Liver (tissue), 9 donors: ENCODE data around the gene KIAA1217. TPM values are rescaled to one million over a fixed set of nuclear protein-coding genes. Genes with fewer than 3 reads are reported as not detected.

Experiments
- DNase-seq: peaks from one replicate; pipeline ENCODE4 v3.0.0-alpha.2; 2017; ENCODE audit warnings: low spot score
- H3K27ac ChIP-seq, 2 donors: one replicate each; pipeline ENCODE4 v1.7.0; 2013; ENCODE audit warnings: inconsistent platforms in 2 of 2, low read length in 2 of 2, control low read depth in 1 of 2, low read depth in 1 of 2, mild to moderate bottlenecking in 1 of 2
- H3K27me3 ChIP-seq, 4 donors: one replicate each; pipeline versions ENCODE4 v1.6.1 to v1.7.0; 2013; ENCODE audit warnings: low read length in 3 of 4, inconsistent platforms in 1 of 4, mild to moderate bottlenecking in 1 of 4, moderate library complexity in 1 of 4; ENCODE audit not compliant: control insufficient read depth in 4 of 4, insufficient read depth in 4 of 4
- H3K36me3 ChIP-seq, 4 donors: one replicate each; pipeline versions ENCODE4 v1.6.1 to v1.7.0; 2013; ENCODE audit warnings: low read length in 3 of 4, mild to moderate bottlenecking in 3 of 4, low read depth in 1 of 4, moderate library complexity in 1 of 4; ENCODE audit not compliant: control insufficient read depth in 4 of 4, insufficient read depth in 3 of 4
- H3K4me1 ChIP-seq, 4 donors: one replicate each; pipeline versions ENCODE4 v1.6.1 to v1.7.0; 2013; ENCODE audit warnings: low read length in 3 of 4, mild to moderate bottlenecking in 3 of 4, moderate library complexity in 1 of 4; ENCODE audit not compliant: control insufficient read depth in 4 of 4, insufficient read depth in 4 of 4
- H3K4me3 ChIP-seq, 3 donors: one replicate each; pipeline versions ENCODE4 v1.6.1 to v1.7.0; 2013; ENCODE audit warnings: low read length in 3 of 3, control low read depth in 1 of 3, low read depth in 1 of 3, mild to moderate bottlenecking in 1 of 3
- H3K9ac ChIP-seq, 2 donors: one replicate each; pipeline ENCODE4 v1.7.0; 2013; ENCODE audit warnings: low read length in 2 of 2, mild to moderate bottlenecking in 2 of 2, moderate library complexity in 2 of 2, control low read depth in 1 of 2, low read depth in 1 of 2
- H3K9me3 ChIP-seq, 4 donors: one replicate each; pipeline versions ENCODE4 v1.6.1 to v1.7.0; 2013; ENCODE audit warnings: low read length in 3 of 4; ENCODE audit not compliant: control insufficient read depth in 4 of 4
- EGR1 ChIP-seq, 2 donors: IDR thresholded peaks; 2 replicates each; pipeline ENCODE4 v1.6.1; 2016 to 2018; ENCODE audit warnings: antibody characterized with exemption in 2 of 2, low read depth in 2 of 2
- FOXA1 ChIP-seq: IDR thresholded peaks from 2 replicates; pipeline ENCODE4 v1.6.1; 2016; ENCODE audit warnings: antibody characterized with exemption
- FOXA2 ChIP-seq: IDR thresholded peaks from 2 replicates; pipeline ENCODE4 v1.6.1; 2016; ENCODE audit warnings: antibody characterized with exemption
- HNF4G ChIP-seq: IDR thresholded peaks from 2 replicates; pipeline ENCODE4 v1.6.1; 2016; ENCODE audit warnings: antibody characterized with exemption
- JUND ChIP-seq, 2 donors: IDR thresholded peaks; 2 replicates each; pipeline ENCODE4 v1.6.1; 2016; ENCODE audit warnings: antibody characterized with exemption in 2 of 2
- NR2F2 ChIP-seq: IDR thresholded peaks from 2 replicates; pipeline ENCODE4 v1.6.1; 2016; ENCODE audit warnings: antibody characterized with exemption
- RAD21 ChIP-seq, 2 donors: IDR thresholded peaks; 2 replicates each; pipeline ENCODE4 v1.6.1; 2016; ENCODE audit warnings: antibody characterized with exemption in 2 of 2, mild to moderate bottlenecking in 2 of 2
- RXRA ChIP-seq, 2 donors: IDR thresholded peaks; 2 replicates each; pipeline ENCODE4 v1.6.1; 2017 to 2018; ENCODE audit warnings: antibody characterized with exemption in 2 of 2, mild to moderate bottlenecking in 1 of 2
- TAF1 ChIP-seq: conservative IDR thresholded peaks from 2 replicates; pipeline ENCODE4 v1.6.1; 2016; ENCODE audit warnings: antibody characterized with exemption, mild to moderate bottlenecking
- WGBS: extraction: QIAGEN DNeasy Blood & Tissue Kit; methylation state at CpG from one replicate; pipeline ENCODE4 v1.1.7; 2013; 5-methylcytosine and 5-hydroxymethylcytosine counted together
- polyA plus RNA-seq, 2 donors: library from polyadenylated mRNA; stranded (reverse) in 1 of 2; unstranded in 1 of 2; fragments of 200-250 nt in 1 of 2; fragments of >200 nt in 1 of 2; fragmentation: Nextera tagmentation in 1 of 2; extraction: Ambion mirVana in 1 of 2; gene quantifications; one replicate each; pipeline versions ENCODE4 v1.2.1 to v1.2.3, GENCODE V29; 2013 to 2015
- total RNA-seq, 2 donors: library from RNA; depleted of rRNA; stranded (reverse); fragments of >200 nt; gene quantifications; one replicate each; pipeline ENCODE4 v1.2.3, GENCODE V29; 2014
- TF ChIP-seq, protein P1 (sequence below): IDR thresholded peaks from 2 replicates; pipeline ENCODE4 v1.6.1; 2016; ENCODE audit warnings: antibody characterized with exemption, mild to moderate bottlenecking
- TF ChIP-seq, protein P2 (sequence below): IDR thresholded peaks from 2 replicates; pipeline ENCODE4 v1.6.1; 2016; ENCODE audit warnings: antibody characterized with exemption
- TF ChIP-seq, protein P3 (sequence below): IDR thresholded peaks from 2 replicates; pipeline ENCODE4 v1.6.1; 2016; ENCODE audit warnings: antibody characterized with exemption
- TF ChIP-seq, protein P4 (sequence below): IDR thresholded peaks from 2 replicates; pipeline ENCODE4 v1.6.1; 2016; ENCODE audit warnings: antibody characterized with exemption
- donor health status: healthy.
- donor health status: healthy.
- donor health status: healthy.
- donor health status: healthy.
- donor health status: healthy.

Gene KIAA1217
- total and polyA plus RNA-seq, 4 donors: 4.5 to 12.8 (median 6.8) TPM

DNA sequence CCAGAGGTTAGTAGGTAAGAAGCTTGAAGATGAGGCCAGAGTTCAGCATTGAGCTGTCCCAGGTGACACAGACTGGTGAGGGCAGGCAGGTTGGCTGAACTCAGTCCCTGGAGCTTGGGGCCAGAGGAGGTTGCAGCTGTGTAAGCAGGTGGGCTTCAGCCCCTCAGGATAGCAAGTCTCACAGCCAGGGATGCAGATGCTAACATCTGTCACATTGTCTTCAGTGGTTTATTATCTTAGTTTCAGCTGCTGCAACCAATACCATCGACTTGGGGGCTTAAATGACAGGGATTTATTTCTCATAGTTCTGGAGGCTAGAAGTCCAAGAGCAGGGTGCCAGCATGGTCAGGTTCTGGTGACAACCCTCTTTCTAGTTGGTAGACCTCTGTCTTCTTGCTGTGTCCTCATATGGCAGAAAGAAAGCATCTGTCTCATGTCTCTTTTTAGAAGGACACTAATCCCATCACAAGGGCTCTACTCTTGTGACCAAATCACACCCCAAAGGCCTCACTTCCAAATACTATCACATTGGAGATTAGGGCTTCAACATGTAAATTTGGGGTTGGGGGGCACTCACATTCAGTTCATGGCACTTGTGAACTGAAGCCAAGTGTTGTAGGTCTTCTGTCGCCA lies 146.2 kb downstream of the KIAA1217 start:
- DNase-seq: no peak
- H3K4me3 ChIP-seq: no peak overlapping the region
- H3K27me3 ChIP-seq: no peaks in the 10 kb centered on the region
- no peak for TF ChIP-seq JUND (IDR thresholded peaks at IDR 0.05)
- no peaks in the 10 kb centered on the region for H3K36me3 ChIP-seq
- H3K4me1 ChIP-seq: no peaks in the 10 kb centered on the region
- H3K9me3 ChIP-seq: no peaks in the 10 kb centered on the region
- no peak overlapping the region for H3K9ac ChIP-seq
- WGBS: 84% methylated on average over 2 of the region's 2 CpGs
- H3K27ac ChIP-seq: no peak overlapping the region

DNA sequence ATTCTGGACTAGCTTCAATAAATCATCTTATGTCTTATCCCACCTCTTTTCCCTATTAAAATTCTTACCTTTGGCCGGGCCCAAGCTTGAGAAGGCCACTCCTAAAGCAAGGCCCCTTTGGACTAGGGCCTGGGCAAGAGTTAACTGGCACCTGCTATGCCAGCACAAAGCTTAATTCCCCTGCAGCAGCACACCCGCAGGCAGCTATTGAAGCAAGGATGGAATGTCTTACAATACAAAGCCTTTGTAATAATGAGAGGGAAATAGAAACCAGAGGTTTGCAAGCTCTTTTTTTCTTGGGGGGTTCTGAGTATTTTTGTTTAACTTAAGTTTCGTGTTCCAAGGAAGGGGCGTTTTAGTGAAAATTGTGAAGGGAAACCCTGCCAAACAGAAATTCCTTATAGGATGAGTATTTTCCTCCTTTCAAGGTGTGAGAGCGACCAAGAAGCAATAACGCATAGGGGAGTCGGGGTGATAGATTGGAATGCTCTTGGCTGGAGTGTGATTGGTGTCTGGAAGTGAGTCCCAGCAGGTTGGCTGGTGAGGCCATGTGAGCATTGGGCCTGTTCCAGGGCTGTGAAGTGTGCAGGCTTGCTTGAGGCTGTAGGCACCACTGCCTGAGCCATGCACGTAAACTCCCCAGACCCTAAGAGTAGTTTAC lies 148.5 kb downstream of the KIAA1217 start:
- no peaks in the 10 kb centered on the region for H3K36me3 ChIP-seq
- 92% methylated on average over 8 of the region's 8 CpGs for WGBS
- TF ChIP-seq RAD21 (IDR thresholded peaks at IDR 0.05): no peak
- no peak for TF ChIP-seq HNF4G
- TF ChIP-seq NR2F2: no peak
- TF ChIP-seq, protein P1, sequence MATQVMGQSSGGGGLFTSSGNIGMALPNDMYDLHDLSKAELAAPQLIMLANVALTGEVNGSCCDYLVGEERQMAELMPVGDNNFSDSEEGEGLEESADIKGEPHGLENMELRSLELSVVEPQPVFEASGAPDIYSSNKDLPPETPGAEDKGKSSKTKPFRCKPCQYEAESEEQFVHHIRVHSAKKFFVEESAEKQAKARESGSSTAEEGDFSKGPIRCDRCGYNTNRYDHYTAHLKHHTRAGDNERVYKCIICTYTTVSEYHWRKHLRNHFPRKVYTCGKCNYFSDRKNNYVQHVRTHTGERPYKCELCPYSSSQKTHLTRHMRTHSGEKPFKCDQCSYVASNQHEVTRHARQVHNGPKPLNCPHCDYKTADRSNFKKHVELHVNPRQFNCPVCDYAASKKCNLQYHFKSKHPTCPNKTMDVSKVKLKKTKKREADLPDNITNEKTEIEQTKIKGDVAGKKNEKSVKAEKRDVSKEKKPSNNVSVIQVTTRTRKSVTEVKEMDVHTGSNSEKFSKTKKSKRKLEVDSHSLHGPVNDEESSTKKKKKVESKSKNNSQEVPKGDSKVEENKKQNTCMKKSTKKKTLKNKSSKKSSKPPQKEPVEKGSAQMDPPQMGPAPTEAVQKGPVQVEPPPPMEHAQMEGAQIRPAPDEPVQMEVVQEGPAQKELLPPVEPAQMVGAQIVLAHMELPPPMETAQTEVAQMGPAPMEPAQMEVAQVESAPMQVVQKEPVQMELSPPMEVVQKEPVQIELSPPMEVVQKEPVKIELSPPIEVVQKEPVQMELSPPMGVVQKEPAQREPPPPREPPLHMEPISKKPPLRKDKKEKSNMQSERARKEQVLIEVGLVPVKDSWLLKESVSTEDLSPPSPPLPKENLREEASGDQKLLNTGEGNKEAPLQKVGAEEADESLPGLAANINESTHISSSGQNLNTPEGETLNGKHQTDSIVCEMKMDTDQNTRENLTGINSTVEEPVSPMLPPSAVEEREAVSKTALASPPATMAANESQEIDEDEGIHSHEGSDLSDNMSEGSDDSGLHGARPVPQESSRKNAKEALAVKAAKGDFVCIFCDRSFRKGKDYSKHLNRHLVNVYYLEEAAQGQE: no peak
- TF ChIP-seq, protein P2, sequence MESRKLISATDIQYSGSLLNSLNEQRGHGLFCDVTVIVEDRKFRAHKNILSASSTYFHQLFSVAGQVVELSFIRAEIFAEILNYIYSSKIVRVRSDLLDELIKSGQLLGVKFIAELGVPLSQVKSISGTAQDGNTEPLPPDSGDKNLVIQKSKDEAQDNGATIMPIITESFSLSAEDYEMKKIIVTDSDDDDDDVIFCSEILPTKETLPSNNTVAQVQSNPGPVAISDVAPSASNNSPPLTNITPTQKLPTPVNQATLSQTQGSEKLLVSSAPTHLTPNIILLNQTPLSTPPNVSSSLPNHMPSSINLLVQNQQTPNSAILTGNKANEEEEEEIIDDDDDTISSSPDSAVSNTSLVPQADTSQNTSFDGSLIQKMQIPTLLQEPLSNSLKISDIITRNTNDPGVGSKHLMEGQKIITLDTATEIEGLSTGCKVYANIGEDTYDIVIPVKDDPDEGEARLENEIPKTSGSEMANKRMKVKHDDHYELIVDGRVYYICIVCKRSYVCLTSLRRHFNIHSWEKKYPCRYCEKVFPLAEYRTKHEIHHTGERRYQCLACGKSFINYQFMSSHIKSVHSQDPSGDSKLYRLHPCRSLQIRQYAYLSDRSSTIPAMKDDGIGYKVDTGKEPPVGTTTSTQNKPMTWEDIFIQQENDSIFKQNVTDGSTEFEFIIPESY: no peak
- no peak for TF ChIP-seq RXRA (IDR thresholded peaks at IDR 0.05)
- no peak for TF ChIP-seq EGR1 (IDR thresholded peaks at IDR 0.05; ENCODE audit: low read depth in 2 of 2)
- TF ChIP-seq, protein P3, sequence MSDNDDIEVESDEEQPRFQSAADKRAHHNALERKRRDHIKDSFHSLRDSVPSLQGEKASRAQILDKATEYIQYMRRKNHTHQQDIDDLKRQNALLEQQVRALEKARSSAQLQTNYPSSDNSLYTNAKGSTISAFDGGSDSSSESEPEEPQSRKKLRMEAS: no peak
- no peak for TF ChIP-seq FOXA1
- no peak for TF ChIP-seq FOXA2
- no peak for TF ChIP-seq TAF1
- TF ChIP-seq, protein P4, sequence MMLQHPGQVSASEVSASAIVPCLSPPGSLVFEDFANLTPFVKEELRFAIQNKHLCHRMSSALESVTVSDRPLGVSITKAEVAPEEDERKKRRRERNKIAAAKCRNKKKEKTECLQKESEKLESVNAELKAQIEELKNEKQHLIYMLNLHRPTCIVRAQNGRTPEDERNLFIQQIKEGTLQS: no peak
- no peak overlapping the region for H3K9ac ChIP-seq
- no peaks in the 10 kb centered on the region for H3K27me3 ChIP-seq
- H3K9me3 ChIP-seq: no peaks in the 10 kb centered on the region
- H3K4me1 ChIP-seq: no peaks in the 10 kb centered on the region
- no peak overlapping the region for H3K27ac ChIP-seq
- no peak for DNase-seq
- H3K4me3 ChIP-seq: no peak overlapping the region
